H4 (cell line): Measurements from ENCODE around the gene ALKBH7. TPM values are rescaled to one million over a fixed set of nuclear protein-coding genes. Genes with fewer than 3 reads are reported as not detected.
"Not testable (repeated sequence)": the region's sequence is repeated elsewhere in the genome, so short reads cannot be mapped to it uniquely, and the experiment has no call there.

Experiments used
- DNase-seq: peaks from one replicate; pipeline ENCODE4 v3.0.0-alpha.2; 2015; ENCODE audit warnings: low spot score
- total RNA-seq: library from RNA; depleted of rRNA; stranded (reverse); fragments of >200 nt; shearing (Covaris generic); gene quantifications from 2 replicates; pipeline ENCODE4 v1.2.3, GENCODE V29; 2014; rRNA removed

ALKBH7 gene
- total RNA-seq = 28.1 and 30.8 TPM in 2 replicates

DNA sequence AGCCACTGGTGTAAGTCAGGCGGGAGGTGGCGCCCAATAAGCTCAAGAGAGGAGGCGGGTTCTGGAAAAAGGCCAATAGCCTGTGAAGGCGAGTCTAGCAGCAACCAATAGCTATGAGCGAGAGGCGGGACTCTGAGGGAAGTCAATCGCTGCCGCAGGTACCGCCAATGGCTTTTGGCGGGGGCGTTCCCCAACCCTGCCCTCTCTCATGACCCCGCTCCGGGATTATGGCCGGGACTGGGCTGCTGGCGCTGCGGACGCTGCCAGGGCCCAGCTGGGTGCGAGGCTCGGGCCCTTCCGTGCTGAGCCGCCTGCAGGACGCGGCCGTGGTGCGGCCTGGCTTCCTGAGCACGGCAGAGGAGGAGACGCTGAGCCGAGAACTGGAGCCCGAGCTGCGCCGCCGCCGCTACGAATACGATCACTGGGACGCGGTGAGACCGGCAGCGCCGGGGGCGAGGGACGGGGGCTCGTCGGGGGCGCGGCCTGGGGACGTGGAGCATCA lies at the start of gene ALKBH7:
Gene ALKBH7 (plus strand): TSS at position 201 of the 502 bp plus-strand sequence. CDS start 27 bp downstream, at position 228.
- DNase-seq = peak; percentile 99

- no peak for DNase-seq
Observed at GRCh38 chr19:6324757-6325156, 47.8 kb upstream of the ALKBH7 start.

- DNase-seq = no peak
Observed at GRCh38 chr19:6325614-6326013, 47.0 kb upstream of the ALKBH7 start.

- DNase-seq = no peak
Observed at GRCh38 chr19:6326815-6327214, 45.8 kb upstream of the ALKBH7 start.

- no peak for DNase-seq
Observed at GRCh38 chr19:6333439-6333838, 39.2 kb upstream of the ALKBH7 start, which contains the start of gene ACER1. ACER1 (minus strand) TSS chr19:6333612; CDS start chr19:6333551, 61 bp downstream.

DNA sequence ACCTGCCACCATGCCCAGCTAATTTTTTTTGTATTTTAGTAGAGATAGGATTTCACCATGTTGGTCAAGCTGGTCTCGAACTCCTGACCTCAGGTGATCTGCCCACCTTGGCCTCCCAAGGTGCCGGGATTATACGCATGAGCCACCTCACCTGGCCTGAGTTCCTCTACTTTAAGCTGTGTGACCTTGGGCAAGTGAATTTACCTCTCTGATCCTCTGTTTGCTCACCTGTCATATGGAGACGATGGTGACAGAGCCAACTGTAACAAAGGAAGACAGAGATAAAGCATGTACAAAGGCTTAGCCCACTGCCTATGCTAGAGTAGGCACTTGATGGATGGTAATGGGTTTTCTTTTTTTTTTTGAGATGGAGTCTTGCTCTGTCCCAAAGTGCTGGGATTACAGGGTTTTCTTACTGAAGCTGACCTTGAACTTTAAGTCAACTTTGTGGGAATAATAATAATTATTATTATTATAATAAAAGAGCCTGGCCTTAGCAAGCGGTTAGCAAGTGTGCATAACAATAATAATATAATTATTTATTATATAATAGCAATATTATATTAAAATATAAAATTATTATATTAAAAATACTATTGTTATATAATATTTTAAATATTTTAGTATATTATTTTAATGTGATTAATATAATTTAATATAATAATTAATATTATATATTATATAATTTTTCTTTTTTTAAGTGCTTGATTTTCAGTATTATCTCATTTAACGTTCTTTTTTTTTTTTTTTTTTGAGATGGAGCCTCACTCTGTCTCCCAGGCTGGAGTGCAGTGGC lies 37.9 kb upstream of the ALKBH7 start:
- DNase-seq = no peak

GRCh38 chr19:6340493-6341201 lies 31.9 kb upstream of the ALKBH7 start:
- no peak for DNase-seq

DNA sequence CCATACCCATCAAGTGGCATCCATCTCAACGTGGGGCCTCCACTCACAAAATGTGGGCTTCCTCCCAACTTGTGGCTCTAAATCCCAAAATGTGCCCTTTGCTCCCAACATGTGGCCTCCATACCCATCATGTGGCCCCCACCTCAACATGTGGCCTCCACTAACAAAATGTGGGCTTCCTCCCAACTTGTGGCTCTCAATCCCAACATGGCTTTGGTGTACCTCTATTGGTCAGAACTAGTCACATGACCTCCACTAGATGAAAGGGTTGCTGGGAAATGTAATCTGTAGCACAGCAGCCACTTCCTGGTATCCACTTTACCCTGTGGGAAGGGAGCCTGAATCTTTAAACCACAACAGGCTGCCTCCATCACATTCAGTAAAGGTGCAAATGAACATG lies 29.1 kb upstream of the ALKBH7 start:
- DNase-seq = no peak

DNA sequence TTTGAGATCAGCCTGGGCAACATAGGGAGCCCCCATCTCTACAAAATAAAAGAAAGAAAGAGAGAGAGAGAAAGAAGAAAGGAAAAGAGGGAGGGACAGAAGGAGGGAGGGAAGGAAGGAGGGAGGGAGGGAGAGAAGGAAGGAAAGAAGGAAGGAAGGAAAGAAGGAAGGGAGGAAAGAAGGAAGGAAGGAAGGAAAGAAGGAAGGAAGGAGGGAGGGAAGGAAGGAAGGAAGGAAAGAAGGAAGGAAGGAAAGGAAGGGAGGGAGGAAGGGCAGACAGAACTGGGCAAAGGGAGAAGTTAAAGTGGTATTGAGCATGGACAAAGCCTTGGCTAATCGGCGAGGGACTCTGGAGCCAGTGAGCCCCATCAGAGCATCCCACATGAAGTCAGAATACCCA lies 23.3 kb upstream of the ALKBH7 start:
- DNase-seq = not testable (repeated sequence)

DNA sequence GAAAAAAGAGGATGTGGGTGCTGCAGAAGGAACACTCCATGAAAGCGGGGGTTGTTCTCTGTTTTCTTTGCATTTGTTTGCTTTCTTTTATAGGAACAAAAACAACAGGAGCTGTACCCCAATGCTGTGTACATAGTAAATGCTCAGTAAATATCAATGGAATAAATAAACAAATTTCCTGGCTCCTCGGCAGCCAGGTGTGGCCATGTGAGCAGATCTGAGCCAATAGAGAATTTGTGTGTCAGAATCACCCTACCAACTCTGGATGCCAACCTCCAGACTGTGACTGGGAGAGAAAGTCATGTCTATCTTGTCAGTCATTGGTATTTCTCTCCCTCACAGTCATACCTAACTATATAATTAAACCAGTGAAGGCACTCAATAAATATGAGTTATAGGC lies 21.9 kb upstream of the ALKBH7 start:
- no peak for DNase-seq

DNA sequence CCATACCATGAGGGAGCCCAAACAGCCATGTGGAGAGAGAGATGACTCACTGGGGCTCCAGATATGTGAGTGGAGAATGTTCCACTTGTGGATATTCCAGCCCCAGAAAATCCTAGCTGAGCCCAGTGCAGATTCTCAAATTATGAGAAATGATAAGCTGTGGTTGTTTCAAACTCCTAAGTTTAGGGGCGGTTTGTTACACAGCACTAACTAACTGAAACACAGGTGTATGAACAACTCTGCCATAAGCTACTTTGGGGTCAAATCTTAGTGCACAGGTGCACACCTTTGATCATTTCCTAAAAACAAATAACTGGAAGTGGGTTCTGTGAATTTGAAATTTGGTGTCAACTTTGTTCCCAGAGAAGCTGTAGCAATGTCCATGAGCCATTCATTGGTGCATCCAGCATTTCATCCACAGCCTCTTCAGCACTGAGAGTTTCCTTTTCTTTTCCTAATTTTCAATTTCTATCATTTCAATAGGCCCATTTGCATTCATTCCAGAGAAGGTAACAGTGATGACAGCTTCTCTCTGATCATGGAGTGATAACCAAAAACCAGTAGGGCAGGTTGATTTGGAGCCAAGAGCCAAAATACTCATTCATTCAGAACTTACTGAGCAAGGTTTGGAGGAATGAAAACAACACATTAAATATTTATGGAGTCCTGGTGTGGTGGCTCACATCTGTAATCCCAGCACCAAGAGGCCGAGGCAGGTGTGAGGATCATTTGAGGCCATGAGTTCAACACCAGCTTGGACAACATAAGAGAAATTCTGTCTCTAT lies 20.0 kb upstream of the ALKBH7 start:
- no peak for DNase-seq

DNA sequence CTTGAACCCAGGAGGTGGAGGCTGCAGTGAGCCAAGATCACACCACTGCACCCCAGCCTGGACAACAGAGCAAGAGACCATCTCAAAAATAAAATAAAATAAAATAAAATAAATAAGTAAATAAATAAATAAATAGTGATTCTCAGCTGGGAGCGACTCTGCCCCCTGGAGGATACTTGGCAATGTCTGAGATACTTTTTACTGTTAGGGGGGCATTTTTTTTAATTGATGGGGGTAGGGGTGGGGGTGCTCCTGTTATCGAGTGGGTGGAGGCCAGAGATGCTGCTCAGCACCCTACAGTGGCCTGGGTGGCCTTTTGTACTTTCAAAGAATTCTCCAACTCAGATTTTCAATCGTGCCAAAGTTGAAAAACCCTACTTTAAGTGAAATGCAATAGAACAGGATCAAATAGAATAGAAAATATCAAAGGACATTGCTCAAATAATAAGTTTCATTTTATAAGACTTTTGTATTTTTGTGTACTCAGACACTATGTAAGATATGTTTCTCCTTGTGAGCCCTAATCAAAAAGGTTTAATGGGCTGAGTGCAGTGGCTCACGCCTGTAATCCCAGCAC lies 18.4 kb upstream of the ALKBH7 start:
- DNase-seq = no peak

GRCh38 chr19:6355321-6356040 lies 17.1 kb upstream of the ALKBH7 start:
- not testable (repeated sequence) for DNase-seq

DNA sequence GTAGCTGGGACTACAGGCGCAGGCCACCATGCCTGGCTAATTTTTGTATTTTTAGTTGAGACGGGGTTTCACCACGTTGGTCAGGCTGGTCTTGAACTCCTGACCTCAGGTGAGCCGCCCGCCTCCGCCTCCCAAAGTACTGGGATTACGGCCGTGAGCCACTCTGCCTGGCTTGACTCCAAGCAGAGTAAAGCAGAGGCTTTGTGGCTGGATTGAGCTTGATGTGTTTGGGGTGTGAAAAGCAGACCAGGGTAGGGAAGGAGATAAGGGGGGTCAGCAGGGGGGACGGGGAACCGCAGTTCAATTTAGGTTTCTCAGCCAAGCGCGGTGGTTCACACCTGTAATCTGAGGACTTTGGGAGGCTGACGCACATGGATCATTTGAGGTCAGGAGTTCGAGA lies 15.4 kb upstream of the ALKBH7 start:
- no peak for DNase-seq

DNA sequence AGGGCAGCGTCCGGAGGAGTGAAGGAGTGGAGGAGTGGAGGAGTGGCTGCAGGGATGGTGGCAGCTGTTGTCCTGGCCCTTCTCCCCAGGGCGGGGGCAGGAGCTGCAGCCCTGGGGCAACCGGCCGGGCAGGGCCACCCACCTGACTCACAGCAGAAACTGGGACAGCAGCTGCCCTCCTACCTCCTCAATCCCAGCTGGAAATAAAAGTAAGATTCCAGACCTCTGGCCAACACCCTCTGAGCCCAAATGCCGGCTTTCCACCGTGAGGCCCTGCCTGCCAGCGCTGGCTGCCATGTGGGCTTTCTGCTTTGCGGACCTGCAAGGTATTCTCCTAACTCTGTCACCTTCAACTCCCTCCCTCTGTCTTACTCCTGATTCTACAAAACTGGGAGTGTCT lies 14.6 kb upstream of the ALKBH7 start:
- no peak for DNase-seq

DNA sequence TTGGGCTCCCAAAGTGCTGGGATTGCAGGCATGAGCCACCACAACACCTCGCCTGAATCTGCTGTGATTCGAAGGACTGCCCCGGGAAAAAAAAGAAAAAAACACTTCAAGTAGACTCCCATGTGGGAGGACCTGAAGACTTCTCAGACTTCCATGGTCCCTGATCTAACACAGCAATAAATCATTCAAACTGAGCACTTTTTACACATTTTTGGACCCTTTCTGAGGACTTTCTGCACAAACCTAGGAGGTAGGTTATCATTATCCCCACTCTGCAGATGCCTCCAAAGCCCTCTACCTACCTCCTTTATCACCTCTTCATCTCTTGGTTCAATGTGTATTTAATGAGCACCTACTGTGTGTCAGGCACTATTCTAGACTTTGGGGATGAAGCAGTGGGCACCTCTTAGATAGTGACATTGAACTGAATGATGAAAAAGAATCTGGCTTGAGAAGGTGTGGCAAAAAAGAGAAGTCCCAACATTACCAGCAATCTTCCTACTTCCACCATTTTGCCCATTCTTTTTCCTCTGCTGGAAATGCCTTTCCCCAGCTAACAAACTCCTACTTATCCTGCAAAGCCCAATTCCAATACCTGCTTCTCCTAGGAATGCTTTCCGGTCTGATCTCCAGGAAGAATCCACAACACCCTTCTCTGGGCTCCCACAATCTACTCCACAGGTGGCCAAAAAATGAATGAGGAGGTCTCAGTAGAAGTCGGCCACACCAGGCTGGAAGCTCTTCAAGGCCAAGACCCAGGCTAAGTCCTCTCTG lies 12.8 kb upstream of the ALKBH7 start:
- no peak for DNase-seq

DNA sequence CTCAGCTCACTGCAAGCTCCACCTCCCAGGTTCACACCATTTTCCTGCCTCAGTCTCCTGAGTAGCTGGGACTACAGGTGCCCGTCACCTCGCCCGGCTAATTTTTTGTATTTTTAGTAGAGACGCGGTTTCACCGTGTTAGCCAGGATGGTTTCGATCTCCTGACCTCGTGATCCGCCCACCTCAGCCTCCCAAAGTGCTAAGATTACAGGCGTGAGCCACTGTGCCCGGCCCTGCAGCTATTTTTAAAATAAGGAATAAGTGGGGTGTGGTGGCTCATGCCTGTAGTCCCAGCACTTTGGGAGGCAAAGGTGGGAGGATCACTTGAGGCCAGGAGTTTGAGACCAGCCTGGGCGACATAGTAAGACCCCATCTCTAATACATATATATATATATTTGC lies 12.1 kb upstream of the ALKBH7 start:
- not testable (repeated sequence) for DNase-seq

DNA sequence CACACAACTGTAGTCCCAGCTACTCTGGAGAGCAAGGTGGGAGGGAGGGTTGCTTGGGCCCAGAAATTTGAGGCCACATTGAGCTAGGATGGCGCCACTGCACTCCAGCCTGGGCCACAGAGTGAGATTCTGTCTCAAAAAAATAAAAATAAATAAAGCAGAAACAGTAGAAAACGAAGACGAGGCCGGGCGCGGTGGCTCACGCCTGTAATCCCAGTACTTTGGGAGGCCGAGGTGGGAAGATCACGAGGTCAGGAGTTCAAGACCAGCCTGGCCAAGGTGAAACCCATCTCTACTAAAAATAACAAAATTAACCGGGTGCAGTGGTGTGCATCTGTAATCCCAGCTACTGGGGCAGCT lies 11.8 kb upstream of the ALKBH7 start:
- not testable (repeated sequence) for DNase-seq

DNA sequence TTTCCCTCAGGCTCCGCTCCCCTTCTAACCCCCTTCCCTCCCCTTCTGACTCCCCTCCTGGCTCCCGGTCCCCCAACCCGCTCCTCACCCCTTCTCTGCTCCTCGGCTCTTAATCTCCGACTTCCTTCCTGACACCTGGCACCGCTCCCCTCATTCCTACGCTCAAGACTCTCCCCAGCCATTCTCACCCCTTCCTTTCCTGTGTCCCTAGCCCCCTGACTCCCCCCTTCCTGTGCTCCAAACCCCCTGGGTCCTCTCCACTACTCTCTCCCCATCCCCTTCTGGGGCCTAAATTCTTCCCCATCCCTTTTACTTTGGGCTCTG lies 10.6 kb upstream of the ALKBH7 start:
- DNase-seq = no peak

DNA sequence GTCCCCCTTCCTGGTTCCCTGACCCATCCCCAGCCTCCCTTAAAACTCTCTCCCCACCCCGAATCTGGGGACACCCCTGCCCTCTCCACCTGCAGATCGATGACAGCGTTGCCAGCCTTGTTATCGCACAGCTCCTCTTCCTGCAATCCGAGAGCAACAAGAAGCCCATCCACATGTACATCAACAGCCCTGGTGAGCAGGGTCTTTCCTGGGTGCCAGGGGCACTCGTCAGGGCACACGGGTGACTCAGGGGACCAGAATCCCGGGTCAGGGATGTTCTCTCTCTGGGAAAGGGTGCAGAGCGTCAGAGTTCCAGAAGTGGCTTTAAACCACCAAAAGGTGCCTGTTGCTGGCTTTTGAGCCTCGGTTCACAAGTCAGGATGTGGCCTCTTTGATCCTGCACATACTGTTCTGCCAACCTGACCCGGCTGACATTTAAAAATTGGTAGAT lies 10.2 kb upstream of the ALKBH7 start:
- no peak for DNase-seq
